Astrocyte (in vitro differentiated cells and primary cell): ENCODE measurements around the gene CFAP70.
"Not testable (repeated sequence)": the region's sequence is repeated elsewhere in the genome, so short reads cannot be mapped to it uniquely, and the experiment has no call there.

ENCODE experiments used
- EZH2 ChIP-seq: IDR thresholded peaks from 2 replicates; pipeline ENCODE4 v1.6.1; 2012; ENCODE audit warnings: mild to moderate bottlenecking, low read length, inconsistent platforms; ENCODE audit not compliant: insufficient read depth
- TF ChIP-seq, protein P1 (sequence below): IDR thresholded peaks from 2 replicates; pipeline ENCODE4 v1.5.1; 2011; ENCODE audit warnings: low read depth, mild to moderate bottlenecking, inconsistent platforms, low read length, moderate library complexity; ENCODE audit not compliant: insufficient read depth

DNA sequence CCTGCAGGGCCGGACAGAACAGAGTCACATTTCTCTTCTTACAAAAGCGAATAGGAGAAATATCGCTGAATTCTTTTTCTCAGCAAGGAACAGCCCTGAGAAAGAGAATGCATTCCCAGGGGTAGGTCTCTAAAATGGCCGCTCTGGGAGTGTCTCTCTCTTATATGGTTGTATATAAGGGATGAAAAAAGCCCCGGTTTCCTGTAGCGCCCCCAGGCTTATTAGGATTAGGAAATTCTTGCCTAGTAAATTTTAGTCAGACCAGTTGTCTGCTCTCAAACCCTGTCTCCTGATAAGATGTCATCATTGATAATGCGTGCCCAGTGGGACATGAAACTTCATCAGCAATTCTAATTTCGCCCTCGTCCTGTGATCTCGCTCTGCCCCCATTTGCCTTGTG lies 100.1 kb downstream of the CFAP70 start:
- TF ChIP-seq, protein P1, sequence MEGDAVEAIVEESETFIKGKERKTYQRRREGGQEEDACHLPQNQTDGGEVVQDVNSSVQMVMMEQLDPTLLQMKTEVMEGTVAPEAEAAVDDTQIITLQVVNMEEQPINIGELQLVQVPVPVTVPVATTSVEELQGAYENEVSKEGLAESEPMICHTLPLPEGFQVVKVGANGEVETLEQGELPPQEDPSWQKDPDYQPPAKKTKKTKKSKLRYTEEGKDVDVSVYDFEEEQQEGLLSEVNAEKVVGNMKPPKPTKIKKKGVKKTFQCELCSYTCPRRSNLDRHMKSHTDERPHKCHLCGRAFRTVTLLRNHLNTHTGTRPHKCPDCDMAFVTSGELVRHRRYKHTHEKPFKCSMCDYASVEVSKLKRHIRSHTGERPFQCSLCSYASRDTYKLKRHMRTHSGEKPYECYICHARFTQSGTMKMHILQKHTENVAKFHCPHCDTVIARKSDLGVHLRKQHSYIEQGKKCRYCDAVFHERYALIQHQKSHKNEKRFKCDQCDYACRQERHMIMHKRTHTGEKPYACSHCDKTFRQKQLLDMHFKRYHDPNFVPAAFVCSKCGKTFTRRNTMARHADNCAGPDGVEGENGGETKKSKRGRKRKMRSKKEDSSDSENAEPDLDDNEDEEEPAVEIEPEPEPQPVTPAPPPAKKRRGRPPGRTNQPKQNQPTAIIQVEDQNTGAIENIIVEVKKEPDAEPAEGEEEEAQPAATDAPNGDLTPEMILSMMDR, result not testable (repeated sequence)
- not testable (repeated sequence) for TF ChIP-seq EZH2
